HUES6 (cell line): ENCODE results near the gene RRAGA.

ENCODE experiments used
- H3K27ac ChIP-seq: 2 replicates; pipeline ENCODE4 v1.7.0; 2013; ENCODE audit warnings: low read depth, mild to moderate bottlenecking, low read length, inconsistent platforms
- H3K27me3 ChIP-seq: 2 replicates; pipeline ENCODE4 v1.6.1; 2013; ENCODE audit warnings: low read length; ENCODE audit not compliant: control insufficient read depth, insufficient read depth
- H3K36me3 ChIP-seq: 2 replicates; pipeline ENCODE4 v1.6.1; 2013; ENCODE audit warnings: low read length; ENCODE audit not compliant: control insufficient read depth, insufficient read depth
- H3K4me1 ChIP-seq: 2 replicates; pipeline ENCODE4 v1.6.1; 2013; ENCODE audit warnings: low read length; ENCODE audit not compliant: control insufficient read depth, insufficient read depth
- H3K4me3 ChIP-seq: 2 replicates; pipeline ENCODE4 v1.5.1; 2013; ENCODE audit warnings: low read depth, low read length
- H3K9ac ChIP-seq: one replicate; pipeline ENCODE4 v1.6.1; 2013; ENCODE audit warnings: mild to moderate bottlenecking, low read length
- H3K9me3 ChIP-seq: 2 replicates; pipeline ENCODE4 v1.6.1; 2013; ENCODE audit warnings: low read depth, low read length; ENCODE audit not compliant: control insufficient read depth, insufficient read depth

Gene RRAGA

GRCh38 chr9:19030899-19031298, 18.3 kb upstream of the RRAGA start:
- H3K36me3 ChIP-seq, result no peaks in the 10 kb centered on the region
- no peaks in the 10 kb centered on the region for H3K9me3 ChIP-seq
- H3K27ac ChIP-seq, result no peak overlapping the region
- H3K27me3 ChIP-seq, result no peaks in the 10 kb centered on the region
- H3K4me1 ChIP-seq, result no peaks in the 10 kb centered on the region
- H3K4me3 ChIP-seq, result no peak overlapping the region
- no peak overlapping the region for H3K9ac ChIP-seq

GRCh38 chr9:19032406-19032805, 16.8 kb upstream of the RRAGA start:
- no peak overlapping the region for H3K9ac ChIP-seq
- no peaks in the 10 kb centered on the region for H3K4me1 ChIP-seq
- no peak overlapping the region for H3K4me3 ChIP-seq

GRCh38 chr9:19033015-19033414, 16.2 kb upstream of the RRAGA start, which contains the start of gene SAXO1:
SAXO1 (minus strand) TSS chr9:19033209; CDS start chr9:19032908, 301 bp downstream.
- no peak within 1 kb of the TSS for H3K27ac ChIP-seq
- H3K27me3 ChIP-seq, result no peaks in the 10 kb centered on the region
- H3K9me3 ChIP-seq, result peaks cover 10% of the 10 kb centered on the region
- no peaks in the 10 kb centered on the region for H3K36me3 ChIP-seq
- H3K4me1 ChIP-seq, result no peaks in the 10 kb centered on the region
- no peak within 1 kb of the TSS for H3K4me3 ChIP-seq
- H3K9ac ChIP-seq, result no peak within 1 kb of the TSS

More at GRCh38 chr9:19032406-19032805, 16.8 kb upstream of the RRAGA start:
- peaks cover 10% of the 10 kb centered on the region for H3K9me3 ChIP-seq
- no peak overlapping the region for H3K27ac ChIP-seq
- H3K36me3 ChIP-seq, result no peaks in the 10 kb centered on the region
- H3K27me3 ChIP-seq, result no peaks in the 10 kb centered on the region

DNA sequence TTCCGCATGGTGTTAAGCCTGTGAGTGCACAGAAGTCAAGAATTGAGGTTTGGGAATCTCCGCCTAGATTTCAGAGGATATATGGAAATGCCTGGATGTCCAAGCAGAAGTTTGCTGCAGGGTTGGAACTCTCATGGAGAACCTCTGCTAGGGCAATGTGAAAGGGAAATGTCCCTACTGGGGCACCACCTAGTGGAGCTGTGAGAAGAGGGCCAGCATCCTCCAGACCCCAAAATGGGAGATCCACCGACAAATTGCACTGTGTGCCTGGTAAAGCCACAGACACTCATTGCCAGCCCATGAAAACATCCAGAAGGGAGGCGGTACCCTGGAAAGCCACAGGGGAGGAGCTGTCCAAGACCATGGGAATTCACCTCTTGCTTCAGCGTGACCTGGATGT, 12.6 kb upstream of the RRAGA start:
- no peaks in the 10 kb centered on the region for H3K4me1 ChIP-seq

GRCh38 chr9:19049917-19050636, 850 bp downstream of the RRAGA start:
- H3K4me1 ChIP-seq, result peaks cover 3% of the 10 kb centered on the region; the same call in 1 of the 2 replicates
- H3K27ac ChIP-seq, result no peak overlapping the region
- no peaks in the 10 kb centered on the region for H3K36me3 ChIP-seq
- H3K9me3 ChIP-seq, result no peaks in the 10 kb centered on the region
- H3K4me3 ChIP-seq, result peak overlapping the region; percentile 85
- H3K27me3 ChIP-seq, result no peaks in the 10 kb centered on the region
- peak overlapping the region; percentile 89 for H3K9ac ChIP-seq

More for the DNA sequence above, 12.6 kb upstream of the RRAGA start:
- H3K9ac ChIP-seq, result no peak overlapping the region
- no peak overlapping the region for H3K4me3 ChIP-seq
- no peaks in the 10 kb centered on the region for H3K36me3 ChIP-seq
- H3K27me3 ChIP-seq, result no peaks in the 10 kb centered on the region
- H3K27ac ChIP-seq, result no peak overlapping the region
- H3K9me3 ChIP-seq, result peaks cover 10% of the 10 kb centered on the region

DNA sequence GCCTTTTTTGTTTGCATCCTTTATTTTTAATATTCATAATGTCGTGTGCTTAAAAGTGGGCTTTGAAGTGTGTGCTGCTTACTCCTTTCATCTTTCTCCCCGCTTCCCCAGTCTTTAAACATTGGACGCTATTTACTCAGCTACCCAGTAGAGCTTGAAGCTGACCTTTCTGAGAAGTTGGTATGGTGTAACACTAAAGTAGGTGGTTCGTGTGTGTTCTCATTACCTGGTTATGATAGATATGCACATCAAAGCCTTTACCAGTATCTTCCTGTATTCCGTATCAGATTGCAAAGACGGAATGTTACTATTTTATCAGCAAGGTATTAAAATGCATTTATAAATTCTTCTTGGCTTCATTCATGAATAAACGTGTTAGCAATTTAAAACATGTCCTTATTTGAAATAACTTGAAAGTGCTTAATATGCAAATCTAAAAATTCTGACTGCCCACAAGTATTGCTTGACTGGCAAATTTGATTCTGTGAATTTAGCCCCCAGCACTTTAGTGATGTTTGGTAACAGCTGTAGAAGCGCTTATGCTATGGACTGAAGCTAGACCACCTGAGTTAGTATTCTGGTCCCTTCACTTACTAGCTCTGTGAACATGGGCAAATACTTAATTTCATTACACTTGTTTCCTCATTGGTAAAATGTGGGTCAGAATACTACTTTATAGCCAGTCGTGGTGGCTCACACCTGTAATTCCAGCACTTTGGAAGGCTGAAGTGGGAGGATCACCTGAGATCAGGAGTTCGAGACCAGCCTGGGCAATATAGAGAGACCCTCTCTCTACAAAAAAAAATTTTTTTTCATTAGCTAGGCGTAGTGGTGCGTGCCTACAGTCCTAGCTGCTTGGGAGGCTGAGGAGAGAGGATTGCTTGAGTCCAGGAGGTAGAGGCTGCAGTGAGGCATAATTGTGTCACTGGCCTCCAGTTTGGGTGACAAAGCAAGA, 1.7 kb downstream of the RRAGA start:
- Histone ChIP-seq H3K4me1 (peaks cover 3% of the 10 kb centered on the region; the same call in 1 of the 2 replicates), H3K4me3 (peak overlapping the region; percentile 85), H3K9me3 (no peaks in the 10 kb centered on the region), H3K36me3 (peaks cover 4% of the 10 kb centered on the region; the same call in 1 of the 2 replicates), H3K27me3 (no peaks in the 10 kb centered on the region), H3K9ac (peak overlapping the region; percentile 89), H3K27ac (no peak overlapping the region)

DNA sequence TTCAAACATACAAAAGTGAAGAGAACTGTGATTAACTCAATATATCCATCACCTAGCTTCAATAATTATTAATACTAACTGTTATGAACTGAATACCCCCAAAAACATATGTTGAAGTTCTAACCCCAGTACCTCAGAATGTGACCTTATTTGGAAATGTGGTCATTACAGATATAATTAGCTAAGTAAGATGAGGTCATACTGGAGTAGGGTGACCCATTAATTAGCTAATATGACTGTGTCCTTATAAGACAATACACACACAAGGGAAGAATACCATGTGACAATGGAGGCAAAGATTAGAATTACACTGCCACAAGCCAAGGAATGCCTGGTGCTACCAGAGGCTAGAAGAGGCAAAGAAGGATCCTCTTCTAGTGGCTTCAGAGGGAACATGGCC, 7.8 kb downstream of the RRAGA start:
- no peaks in the 10 kb centered on the region for H3K27me3 ChIP-seq
- H3K9me3 ChIP-seq, result no peaks in the 10 kb centered on the region
- peaks cover 61% of the 10 kb centered on the region for H3K36me3 ChIP-seq
- H3K27ac ChIP-seq, result no peak overlapping the region
- H3K4me1 ChIP-seq, result no peaks in the 10 kb centered on the region; the same call in 1 of the 2 replicates
- no peak overlapping the region for H3K4me3 ChIP-seq
- H3K9ac ChIP-seq, result no peak overlapping the region

DNA sequence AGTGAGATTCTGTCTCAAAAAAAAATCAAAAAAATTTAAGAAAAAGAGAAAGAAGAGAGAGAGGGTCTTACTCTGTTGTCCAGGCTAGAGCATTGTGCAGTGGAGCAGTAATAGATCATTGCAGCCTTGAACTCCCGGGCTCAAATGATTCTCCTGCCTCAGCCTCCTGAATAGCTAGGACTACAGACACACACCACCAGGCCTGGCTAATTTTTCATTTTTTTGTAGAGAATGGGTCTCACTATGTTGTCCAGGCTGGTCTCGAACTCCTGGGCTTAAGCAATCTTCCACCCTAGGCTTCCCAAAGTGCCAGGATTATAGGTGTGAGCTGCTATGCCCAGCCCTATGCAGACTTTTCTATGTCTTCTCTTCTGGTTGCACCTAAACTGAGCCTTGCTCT, 25.0 kb downstream of the RRAGA start:
- H3K9me3 ChIP-seq, result no peaks in the 10 kb centered on the region
- no peak overlapping the region for H3K27ac ChIP-seq
- H3K36me3 ChIP-seq, result peaks cover 91% of the 10 kb centered on the region
- H3K4me3 ChIP-seq, result no peak overlapping the region
- H3K27me3 ChIP-seq, result no peaks in the 10 kb centered on the region
- no peaks in the 10 kb centered on the region for H3K4me1 ChIP-seq
- H3K9ac ChIP-seq, result no peak overlapping the region

GRCh38 chr9:19074836-19075235, 25.6 kb downstream of the RRAGA start:
- Histone ChIP-seq H3K9me3 (no peaks in the 10 kb centered on the region), H3K4me1 (no peaks in the 10 kb centered on the region), H3K9ac (no peak overlapping the region), H3K4me3 (no peak overlapping the region), H3K27ac (no peak overlapping the region), H3K36me3 (peaks cover 91% of the 10 kb centered on the region), H3K27me3 (no peaks in the 10 kb centered on the region)

DNA sequence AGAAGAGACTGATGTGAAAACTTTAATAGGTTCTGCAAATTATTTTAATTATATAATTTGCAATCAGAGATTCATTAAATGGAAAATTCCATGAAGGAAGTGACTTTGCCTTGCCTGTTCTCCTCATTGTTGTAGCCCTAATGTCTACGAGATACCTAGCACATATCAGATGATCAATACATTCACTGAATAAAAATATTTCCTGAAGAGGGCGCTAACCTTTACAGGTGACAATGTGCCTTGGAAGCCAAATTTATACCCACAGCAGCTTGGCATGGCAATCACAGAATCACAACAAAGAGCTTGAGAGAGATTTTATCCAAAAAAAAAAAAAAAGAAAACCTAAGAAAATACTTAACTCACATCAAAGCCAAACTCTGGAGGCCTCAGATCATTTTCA, 36.1 kb downstream of the RRAGA start:
- Histone ChIP-seq H3K36me3 (peaks cover 96% of the 10 kb centered on the region), H3K27ac (no peak overlapping the region), H3K4me3 (no peak overlapping the region)

More for the DNA sequence above, 36.1 kb downstream of the RRAGA start:
- Histone ChIP-seq H3K9ac (no peak overlapping the region), H3K4me1 (no peaks in the 10 kb centered on the region), H3K27me3 (no peaks in the 10 kb centered on the region), H3K9me3 (no peaks in the 10 kb centered on the region)
